Natural killer cell (primary cell): ENCODE results near the gene POLR2E. TPM values are rescaled to one million over a fixed set of nuclear protein-coding genes. Genes with fewer than 3 reads are reported as not detected.
A peak's percentile ranks its signal among the peaks of the same experiment; 100 is the strongest.

Experiments
- ATAC-seq, 3 donors: fragments of 150-1000 bp in 2 of 3; fragments of 200-7000 bp in 1 of 3; cut with Tn5 transposase; 1 replicate in 1 of 3; 2 replicates in 2 of 3; pipeline ENCODE4 v1.10.0; 2021; ENCODE audit warnings: mild to moderate bottlenecking in 2 of 3, moderate library complexity in 2 of 3
- DNase-seq, 2 donors: peaks; one replicate each; pipeline versions ENCODE4 v3.0.0 to v3.0.0-alpha.2; 2013 to 2021; ENCODE audit warnings: mixed read lengths in 1 of 2
- H3K27ac ChIP-seq: one replicate; pipeline ENCODE4 v1.5.1; 2013; ENCODE audit warnings: mild to moderate bottlenecking, low read length
- H3K27me3 ChIP-seq: one replicate; pipeline ENCODE4 v1.6.1; 2013; ENCODE audit warnings: low read length; ENCODE audit not compliant: control insufficient read depth, insufficient read depth
- H3K36me3 ChIP-seq: one replicate; pipeline ENCODE4 v1.6.1; 2013; ENCODE audit warnings: low read length; ENCODE audit not compliant: control insufficient read depth, insufficient read depth
- H3K4me1 ChIP-seq: one replicate; pipeline ENCODE4 v1.6.1; 2013; ENCODE audit warnings: low read length; ENCODE audit not compliant: control insufficient read depth, insufficient read depth
- H3K4me3 ChIP-seq: one replicate; pipeline ENCODE4 v1.5.1; 2013; ENCODE audit warnings: low read length
- H3K9me3 ChIP-seq: one replicate; pipeline ENCODE4 v1.6.1; 2013; ENCODE audit warnings: low read length; ENCODE audit not compliant: control insufficient read depth, insufficient read depth
- H3K27ac Mint-ChIP-seq, 2 donors: one replicate each; pipeline ENCODE4 v1.8.0; 2022; ENCODE audit warnings: mild to moderate bottlenecking in 2 of 2, mixed read lengths in 2 of 2, moderate library complexity in 1 of 2
- H3K27me3 Mint-ChIP-seq, 2 donors: one replicate each; pipeline ENCODE4 v1.8.0; 2022; ENCODE audit warnings: low read depth in 2 of 2, mixed read lengths in 2 of 2
- H3K36me3 Mint-ChIP-seq: one replicate; pipeline ENCODE4 v1.8.0; 2022; ENCODE audit warnings: mixed read lengths
- H3K4me1 Mint-ChIP-seq, 2 donors: one replicate each; pipeline ENCODE4 v1.8.0; 2022; ENCODE audit warnings: mixed read lengths in 2 of 2
- H3K4me3 Mint-ChIP-seq: one replicate; pipeline ENCODE4 v1.8.0; 2022; ENCODE audit warnings: mild to moderate bottlenecking, moderate library complexity, mixed read lengths
- H3K9me3 Mint-ChIP-seq, 2 donors: one replicate each; pipeline ENCODE4 v1.8.0; 2022; ENCODE audit warnings: mixed read lengths in 2 of 2
- WGBS: methylation state at CpG from one replicate; pipeline ENCODE4 v1.1.7; 2013; ENCODE audit warnings: missing lambda C conversion rate; ENCODE audit not compliant: insufficient coverage; 5-methylcytosine and 5-hydroxymethylcytosine counted together
- intact Hi-C: fragments of 100-400 bp; cut with micrococcal nuclease; formaldehyde crosslinking; loops from one replicate; pipeline ENCODE4 v1.14.2; 2022
- total RNA-seq, 4 donors: library from RNA; stranded (reverse); fragments of 120-200 nt in 1 of 4; gene quantifications; one replicate each; pipeline versions ENCODE4 v1.2.3 to v1.2.4, GENCODE V29; 2013 to 2022
- TF ChIP-seq, protein P1 (sequence below): fragments of 200-600 bp; IDR thresholded peaks from one replicate; pipeline ENCODE4 v1.8.0; 2022; ENCODE audit warnings: antibody characterized with exemption

The POLR2E gene
- total RNA-seq, 3 donors from 2014 or later (not counting 1 experiment from before 2014, with no cell fraction given) = 77.3 to 105 (median 91.6) TPM

- Mint-ChIP-seq H3K36me3 (no peaks in the 10 kb centered on the region), H3K27ac (peak within 1 kb of the TSS; percentile 88 to 89), H3K4me3 (peak within 1 kb of the TSS; percentile 76), H3K27me3 (no peaks in the 10 kb centered on the region), H3K9me3 (no peaks in the 10 kb centered on the region), H3K4me1 (peaks cover 9 to 25% of the 10 kb centered on the region in 2 donors)
- Histone ChIP-seq H3K4me1 (peaks cover 58% of the 10 kb centered on the region), H3K9me3 (no peaks in the 10 kb centered on the region), H3K27me3 (no peaks in the 10 kb centered on the region), H3K4me3 (peak within 1 kb of the TSS; percentile 75), H3K36me3 (peaks cover 9% of the 10 kb centered on the region), H3K27ac (peak within 1 kb of the TSS; percentile 90)
- under 1% methylated on average over 75 of the region's 75 CpGs for WGBS
- ATAC-seq (peak; percentile 81 to 93 (median 83)), DNase-seq (peak; percentile 96 to 100)
- intact Hi-C loops = loop anchor here (1.0 to 5.0 kb wide), 4 partner anchors 9 to 137 kb away; partner anchors contain the start of genes ARHGAP45, ATP5F1D, POLR2E and RNU6-2
- TF ChIP-seq, protein P1, sequence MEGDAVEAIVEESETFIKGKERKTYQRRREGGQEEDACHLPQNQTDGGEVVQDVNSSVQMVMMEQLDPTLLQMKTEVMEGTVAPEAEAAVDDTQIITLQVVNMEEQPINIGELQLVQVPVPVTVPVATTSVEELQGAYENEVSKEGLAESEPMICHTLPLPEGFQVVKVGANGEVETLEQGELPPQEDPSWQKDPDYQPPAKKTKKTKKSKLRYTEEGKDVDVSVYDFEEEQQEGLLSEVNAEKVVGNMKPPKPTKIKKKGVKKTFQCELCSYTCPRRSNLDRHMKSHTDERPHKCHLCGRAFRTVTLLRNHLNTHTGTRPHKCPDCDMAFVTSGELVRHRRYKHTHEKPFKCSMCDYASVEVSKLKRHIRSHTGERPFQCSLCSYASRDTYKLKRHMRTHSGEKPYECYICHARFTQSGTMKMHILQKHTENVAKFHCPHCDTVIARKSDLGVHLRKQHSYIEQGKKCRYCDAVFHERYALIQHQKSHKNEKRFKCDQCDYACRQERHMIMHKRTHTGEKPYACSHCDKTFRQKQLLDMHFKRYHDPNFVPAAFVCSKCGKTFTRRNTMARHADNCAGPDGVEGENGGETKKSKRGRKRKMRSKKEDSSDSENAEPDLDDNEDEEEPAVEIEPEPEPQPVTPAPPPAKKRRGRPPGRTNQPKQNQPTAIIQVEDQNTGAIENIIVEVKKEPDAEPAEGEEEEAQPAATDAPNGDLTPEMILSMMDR = no peak
Observed at GRCh38 chr19:1103708-1104310, 8.6 kb upstream of the POLR2E start, which contains the start of gene GPX4. Gene GPX4 (plus strand): TSS chr19:1103994. CDS start chr19:1104044, 50 bp downstream.

DNA sequence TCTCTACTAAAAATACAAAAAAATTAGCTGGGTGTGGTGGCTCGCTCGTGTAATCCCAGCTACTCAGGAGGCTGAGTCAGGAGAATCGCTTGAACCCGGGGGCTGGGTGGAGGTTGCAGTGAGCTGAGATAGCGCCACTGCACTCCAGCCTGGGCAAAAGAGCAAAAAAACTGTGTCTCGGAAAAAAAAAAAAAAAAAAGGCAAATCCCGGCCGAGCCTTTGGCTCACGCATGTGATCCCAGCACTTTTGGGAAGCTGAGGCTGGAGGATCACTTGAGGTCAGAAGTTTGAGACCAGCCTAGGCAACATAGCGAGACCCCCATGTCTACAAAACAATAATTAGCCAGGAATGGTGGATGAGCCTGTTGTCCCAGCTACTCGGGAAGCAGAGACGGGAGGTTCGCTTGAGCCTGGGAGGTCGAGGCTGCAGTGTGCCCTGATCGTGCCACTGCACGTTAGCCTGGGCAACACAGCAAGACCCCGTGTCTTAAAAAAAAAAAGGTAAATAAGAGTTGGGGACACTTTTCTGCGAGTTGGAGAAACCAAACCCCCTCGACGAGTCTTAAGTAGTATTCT lies 8.0 kb upstream of the POLR2E start:
- Mint-ChIP-seq H3K4me1 (peaks cover 9 to 31% of the 10 kb centered on the region in 2 donors), H3K4me3 (peak overlapping the region; percentile 76), H3K9me3 (no peaks in the 10 kb centered on the region), H3K27me3 (no peaks in the 10 kb centered on the region), H3K36me3 (no peaks in the 10 kb centered on the region), H3K27ac (peak overlapping the region; percentile 88 to 89)
- Histone ChIP-seq H3K36me3 (peaks cover 9% of the 10 kb centered on the region), H3K4me3 (peak overlapping the region; percentile 3), H3K27ac (peak overlapping the region; percentile 57), H3K4me1 (peaks cover 60% of the 10 kb centered on the region), H3K27me3 (no peaks in the 10 kb centered on the region), H3K9me3 (no peaks in the 10 kb centered on the region)
- DNase-seq (no peak), ATAC-seq (no peak)
- WGBS = 50% methylated on average over 20 of the region's 20 CpGs
- intact Hi-C loops = loop anchor here (1.0 to 5.0 kb wide), 3 partner anchors 8 to 82 kb away; partner anchors contain the start of genes ARHGAP45, POLR2E, RNU6-2 and TMEM259
- TF ChIP-seq, protein P1 = no peak

GRCh38 chr19:1102407-1103131 lies 7.4 kb upstream of the POLR2E start:
- TF ChIP-seq, protein P1 = no peak

More at GRCh38 chr19:1102407-1103131, 7.4 kb upstream of the POLR2E start:
- H3K27ac Mint-ChIP-seq = peak overlapping the region; percentile 88 to 89
- H3K36me3 ChIP-seq = peaks cover 9% of the 10 kb centered on the region
- peak overlapping the region; percentile 31 for H3K4me3 Mint-ChIP-seq
- H3K27me3 ChIP-seq = no peaks in the 10 kb centered on the region
- no peaks in the 10 kb centered on the region for H3K9me3 Mint-ChIP-seq
- DNase-seq = peak in 1 of 2 donors; percentile 53
- H3K4me1 ChIP-seq = peaks cover 60% of the 10 kb centered on the region
- H3K27me3 Mint-ChIP-seq = no peaks in the 10 kb centered on the region
- WGBS = 62% methylated on average over 15 of the region's 17 CpGs
- H3K36me3 Mint-ChIP-seq = no peaks in the 10 kb centered on the region
- ATAC-seq = peak in 1 of 3 donors; percentile 1
- no peak overlapping the region for H3K4me3 ChIP-seq
- intact Hi-C loops = loop anchor here (1.0 to 5.0 kb wide), 3 partner anchors 7 to 81 kb away; partner anchors contain the start of genes ARHGAP45, POLR2E, RNU6-2 and TMEM259
- H3K9me3 ChIP-seq = no peaks in the 10 kb centered on the region
- peaks cover 9 to 37% of the 10 kb centered on the region in 2 donors for H3K4me1 Mint-ChIP-seq
- H3K27ac ChIP-seq = peak overlapping the region; percentile 57
